Measurements from ENCODE around the gene YIF1A.

Gene YIF1A

DNA sequence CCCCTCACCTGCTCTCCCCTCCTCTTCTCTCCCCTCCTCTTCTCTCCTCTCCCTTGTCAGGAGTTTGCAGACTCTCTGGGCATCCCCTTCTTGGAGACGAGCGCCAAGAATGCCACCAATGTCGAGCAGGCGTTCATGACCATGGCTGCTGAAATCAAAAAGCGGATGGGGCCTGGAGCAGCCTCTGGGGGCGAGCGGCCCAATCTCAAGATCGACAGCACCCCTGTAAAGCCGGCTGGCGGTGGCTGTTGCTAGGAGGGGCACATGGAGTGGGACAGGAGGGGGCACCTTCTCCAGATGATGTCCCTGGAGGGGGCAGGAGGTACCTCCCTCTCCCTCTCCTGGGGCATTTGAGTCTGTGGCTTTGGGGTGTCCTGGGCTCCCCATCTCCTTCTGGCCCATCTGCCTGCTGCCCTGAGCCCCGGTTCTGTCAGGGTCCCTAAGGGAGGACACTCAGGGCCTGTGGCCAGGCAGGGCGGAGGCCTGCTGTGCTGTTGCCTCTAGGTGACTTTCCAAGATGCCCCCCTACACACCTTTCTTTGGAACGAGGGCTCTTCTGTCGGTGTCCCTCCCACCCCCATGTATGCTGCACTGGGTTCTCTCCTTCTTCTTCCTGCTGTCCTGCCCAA, 12.8 kb downstream of the YIF1A start:
- ATAC-seq, result no peak
- no peak overlapping the region for H3K27ac Mint-ChIP-seq
- peaks cover 21% of the 10 kb centered on the region for H3K27me3 Mint-ChIP-seq
- no peak overlapping the region for H3K4me3 Mint-ChIP-seq
- H3K4me1 Mint-ChIP-seq, result peaks cover 44% of the 10 kb centered on the region
- H3K9me3 Mint-ChIP-seq, result no peaks in the 10 kb centered on the region
- DNase-seq, result no peak

- no peak for ATAC-seq
- Mint-ChIP-seq H3K27ac (peak overlapping the region in 1 of 2 donors; percentile 27), H3K9me3 (no peaks in the 10 kb centered on the region), H3K27me3 (peaks cover 14% of the 10 kb centered on the region), H3K4me3 (no peak overlapping the region), H3K4me1 (peaks cover 50% of the 10 kb centered on the region)
- no peak for DNase-seq
Observed at GRCh38 chr11:66275396-66275795, 13.5 kb downstream of the YIF1A start.

GRCh38 chr11:66274219-66274618, 14.7 kb downstream of the YIF1A start:
- H3K4me1 Mint-ChIP-seq, result peaks cover 55% of the 10 kb centered on the region
- DNase-seq (no peak), ATAC-seq (no peak)
- H3K4me3 Mint-ChIP-seq, result no peak overlapping the region
- H3K27me3 Mint-ChIP-seq, result peaks cover 4% of the 10 kb centered on the region
- no peaks in the 10 kb centered on the region for H3K9me3 Mint-ChIP-seq
- H3K27ac Mint-ChIP-seq, result no peak overlapping the region

DNA sequence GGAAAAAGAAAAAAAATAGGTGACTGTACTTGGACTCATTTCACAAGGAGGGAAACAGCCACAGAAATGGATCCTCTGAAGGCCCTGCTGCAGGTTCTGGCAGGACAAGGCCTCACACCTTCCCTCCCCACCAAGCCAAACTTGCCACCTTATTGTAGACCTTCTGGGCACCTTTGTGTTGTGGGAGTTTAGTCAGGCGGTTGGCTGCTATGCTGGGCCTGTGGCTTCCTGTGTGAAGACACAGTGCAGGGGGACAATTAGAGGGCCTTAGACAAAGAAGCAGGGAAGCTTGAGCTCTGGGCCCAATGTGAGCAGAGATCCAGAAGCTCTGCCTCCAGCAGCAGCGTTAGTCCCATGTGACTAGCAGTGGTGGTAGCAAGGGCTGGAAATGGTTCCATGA, 16.3 kb downstream of the YIF1A start:
- Mint-ChIP-seq H3K9me3 (no peaks in the 10 kb centered on the region), H3K27ac (no peak overlapping the region), H3K4me3 (no peak overlapping the region), H3K4me1 (peaks cover 55% of the 10 kb centered on the region), H3K27me3 (no peaks in the 10 kb centered on the region)
- no peak for DNase-seq
- ATAC-seq, result no peak

DNA sequence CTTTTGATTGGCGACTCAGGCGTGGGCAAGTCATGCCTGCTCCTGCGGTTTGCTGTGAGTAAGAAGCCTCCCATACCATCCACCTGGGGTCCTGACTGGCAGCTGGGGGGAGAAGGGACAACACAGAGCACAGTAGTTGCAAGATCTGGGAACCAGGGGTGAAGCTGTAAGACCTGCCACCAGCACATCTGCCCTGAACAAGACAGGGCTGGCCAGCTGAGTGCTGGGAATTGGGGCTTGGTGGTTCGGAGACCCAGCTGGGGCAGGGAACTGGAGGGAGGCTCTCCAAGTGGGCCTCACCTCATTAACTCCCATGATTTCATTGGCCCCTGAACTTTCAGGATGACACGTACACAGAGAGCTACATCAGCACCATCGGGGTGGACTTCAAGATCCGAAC, 17.1 kb downstream of the YIF1A start:
- no peaks in the 10 kb centered on the region for H3K27me3 Mint-ChIP-seq
- ATAC-seq, result no peak
- H3K4me1 Mint-ChIP-seq, result peaks cover 55% of the 10 kb centered on the region
- H3K9me3 Mint-ChIP-seq, result no peaks in the 10 kb centered on the region
- no peak overlapping the region for H3K4me3 Mint-ChIP-seq
- H3K27ac Mint-ChIP-seq, result no peak overlapping the region
- no peak for DNase-seq

DNA sequence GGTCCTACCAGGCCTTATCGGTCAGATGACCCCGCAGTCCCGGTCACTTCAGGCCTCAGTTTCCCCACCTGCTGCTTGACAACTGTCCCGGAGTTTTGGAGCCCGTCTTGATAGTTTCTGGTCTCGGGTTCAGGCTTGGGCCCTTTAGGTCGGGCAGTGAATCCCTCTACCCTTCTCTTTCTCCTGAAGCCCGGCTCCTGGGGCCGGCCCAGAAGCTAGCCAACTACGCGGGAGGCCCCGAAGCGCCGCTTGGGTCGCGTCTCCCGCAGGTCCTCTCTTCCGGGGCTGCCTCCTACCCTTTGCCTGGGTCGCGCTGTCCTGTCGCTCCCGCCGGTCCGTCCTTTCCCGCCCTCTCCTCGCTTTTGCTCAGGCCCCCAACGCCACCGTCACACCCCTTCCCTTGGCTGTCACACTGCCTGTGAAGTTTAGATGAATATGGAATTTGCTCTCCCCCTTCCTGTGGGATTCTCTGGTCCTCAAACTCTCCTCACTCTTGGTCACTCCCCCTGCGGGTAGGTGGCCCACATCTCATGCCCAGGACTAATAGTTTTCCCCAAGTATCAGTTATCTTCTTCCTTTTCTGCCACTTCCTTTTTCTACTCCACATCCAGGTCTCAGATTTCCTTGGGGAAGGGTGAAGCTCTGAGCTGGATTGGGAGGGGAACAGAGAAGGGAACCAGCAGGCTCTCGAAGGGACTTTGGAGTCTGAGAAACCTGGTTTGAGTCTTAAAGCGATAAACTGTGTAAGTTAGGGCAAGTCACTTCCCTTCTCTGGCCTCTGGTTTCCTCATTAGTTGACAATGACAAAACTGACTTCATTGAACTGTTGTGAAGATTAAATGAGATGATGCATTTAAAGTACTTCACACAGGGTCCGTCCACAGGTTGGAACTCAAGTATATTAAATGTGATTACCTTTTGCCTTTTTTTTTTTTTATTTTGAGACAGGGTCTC, 19.7 kb downstream of the YIF1A start:
- Mint-ChIP-seq H3K4me1 (peaks cover 54% of the 10 kb centered on the region), H3K27ac (peak overlapping the region; percentile 94 to 96), H3K27me3 (no peaks in the 10 kb centered on the region), H3K4me3 (peak overlapping the region; percentile 90 to 95), H3K9me3 (no peaks in the 10 kb centered on the region)
- DNase-seq (no peak), ATAC-seq (no peak)

- H3K27me3 Mint-ChIP-seq, result no peaks in the 10 kb centered on the region
- H3K4me1 Mint-ChIP-seq, result peaks cover 54% of the 10 kb centered on the region
- peak; percentile 88 for ATAC-seq
- no peaks in the 10 kb centered on the region for H3K9me3 Mint-ChIP-seq
- peak; percentile 100 for DNase-seq
- peak within 1 kb of the TSS; percentile 90 to 95 for H3K4me3 Mint-ChIP-seq
- peak within 1 kb of the TSS; percentile 94 to 96 for H3K27ac Mint-ChIP-seq
Observed at GRCh38 chr11:66268244-66268951, 20.5 kb downstream of the YIF1A start, which contains the start of gene RAB1B. Gene RAB1B (plus strand): TSS chr11:66268639. CDS start chr11:66268680, 41 bp downstream.

DNA sequence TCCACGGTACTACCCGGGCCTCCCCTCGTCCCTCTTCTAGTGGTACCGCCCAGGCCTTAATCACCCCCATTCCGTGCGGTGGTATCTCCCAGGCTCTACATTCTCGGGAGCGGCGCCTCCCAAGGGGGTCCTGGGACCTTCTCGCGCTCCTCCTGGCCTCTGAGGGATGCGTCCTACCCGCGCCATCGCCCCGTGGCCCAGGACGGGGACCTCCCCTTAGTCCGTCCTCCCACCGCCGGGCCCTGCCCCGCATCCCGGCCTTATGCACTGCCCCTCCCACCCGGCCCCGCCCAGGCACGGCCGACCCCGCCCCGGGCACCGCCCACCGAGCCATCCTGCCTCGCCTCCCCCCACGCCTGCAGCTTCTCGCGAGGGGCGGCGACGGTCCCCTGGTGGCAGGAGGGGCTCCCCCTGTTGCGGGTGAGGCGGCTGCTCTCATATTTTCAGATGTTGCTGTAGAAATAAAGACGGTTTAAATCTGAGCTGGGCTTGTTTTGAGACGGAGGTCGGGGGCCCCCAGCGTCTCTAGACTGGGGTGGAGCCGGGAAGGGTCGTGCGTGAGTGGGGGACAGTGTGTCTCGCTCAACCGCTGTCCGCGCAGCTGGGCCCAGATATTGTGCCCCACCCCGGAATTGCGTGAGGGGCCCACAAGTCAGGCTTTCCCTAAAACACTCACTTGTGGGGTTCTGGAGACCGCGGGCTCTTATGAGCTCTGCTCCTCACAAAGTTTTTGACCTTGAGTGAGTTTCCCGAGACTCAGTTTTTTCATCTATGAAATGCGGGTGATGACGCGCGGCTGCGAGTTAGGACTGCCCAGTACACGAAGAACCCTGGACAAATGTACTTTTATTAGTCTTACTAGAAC, 21.3 kb downstream of the YIF1A start:
- Mint-ChIP-seq H3K9me3 (no peaks in the 10 kb centered on the region), H3K27ac (peak overlapping the region; percentile 94 to 96), H3K27me3 (no peaks in the 10 kb centered on the region), H3K4me1 (peaks cover 51% of the 10 kb centered on the region), H3K4me3 (peak overlapping the region; percentile 90 to 95)
- ATAC-seq, result peak; percentile 70
- peak; percentile 91 to 92 for DNase-seq

DNA sequence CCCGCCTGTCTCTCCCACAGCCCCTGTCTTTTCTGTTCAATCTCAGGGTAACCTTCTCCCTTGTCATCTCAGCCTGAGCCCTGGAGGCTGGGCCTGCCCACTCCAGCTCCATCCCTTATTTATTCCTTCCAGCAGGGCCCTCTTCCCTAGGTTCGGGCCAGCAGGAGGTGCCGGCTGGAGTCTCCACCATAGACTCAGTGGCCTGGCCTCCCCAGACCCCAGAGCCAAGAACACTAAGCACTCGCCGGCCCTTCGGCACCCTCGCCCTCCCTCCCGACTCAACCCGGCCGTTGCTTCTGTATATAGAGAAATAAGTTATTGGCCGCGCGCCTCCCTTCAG, 21.9 kb downstream of the YIF1A start:
- Mint-ChIP-seq H3K27me3 (no peaks in the 10 kb centered on the region), H3K4me1 (peaks cover 45% of the 10 kb centered on the region), H3K27ac (no peak overlapping the region), H3K9me3 (no peaks in the 10 kb centered on the region), H3K4me3 (peak overlapping the region; percentile 90 to 95)
- ATAC-seq (no peak), DNase-seq (no peak)

DNA sequence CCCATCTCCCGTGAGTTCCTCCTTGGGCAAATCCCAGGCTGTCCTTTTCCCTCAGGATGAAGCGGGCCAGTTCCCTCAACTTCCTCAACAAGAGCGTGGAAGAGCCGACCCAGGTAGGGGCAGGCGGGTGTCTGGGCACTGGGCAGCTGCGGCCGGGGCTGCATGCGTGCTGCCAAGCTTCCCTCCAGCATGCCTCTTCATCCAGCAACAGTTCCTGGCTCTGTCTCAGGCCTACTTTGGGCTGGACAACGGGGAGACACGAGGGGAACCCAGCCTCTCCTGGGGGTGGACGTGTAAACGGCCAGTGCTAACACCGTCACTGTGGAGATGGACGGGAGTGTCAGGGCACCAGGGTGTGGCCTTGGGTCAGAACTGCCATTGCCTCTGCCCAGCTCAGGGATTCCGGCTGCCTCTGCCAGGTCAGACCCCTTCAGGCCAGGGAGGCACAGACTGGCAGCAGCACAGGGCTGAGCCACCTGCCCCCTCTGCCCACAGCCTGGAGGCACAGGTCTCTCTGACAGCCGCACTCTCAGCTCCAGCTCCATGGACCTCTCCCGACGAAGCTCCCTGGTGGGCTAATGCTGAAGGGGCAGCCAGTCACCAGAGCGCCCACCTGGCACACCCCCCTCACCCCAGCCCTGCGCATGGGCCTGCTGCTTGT, 22.4 kb downstream of the YIF1A start:
- no peak for DNase-seq
- H3K4me3 Mint-ChIP-seq, result peak overlapping the region; percentile 90 to 95

GRCh38 chr11:66265531-66266377, 23.2 kb downstream of the YIF1A start:
- no peak for DNase-seq
- H3K27me3 Mint-ChIP-seq, result no peaks in the 10 kb centered on the region
- H3K9me3 Mint-ChIP-seq, result no peaks in the 10 kb centered on the region
- no peak overlapping the region for H3K27ac Mint-ChIP-seq
- no peak overlapping the region for H3K4me3 Mint-ChIP-seq
- ATAC-seq, result no peak
- H3K4me1 Mint-ChIP-seq, result peaks cover 36% of the 10 kb centered on the region

More for the DNA sequence above, 22.4 kb downstream of the YIF1A start:
- H3K27me3 Mint-ChIP-seq, result no peaks in the 10 kb centered on the region
- H3K27ac Mint-ChIP-seq, result no peak overlapping the region
- no peak for ATAC-seq
- H3K4me1 Mint-ChIP-seq, result peaks cover 40% of the 10 kb centered on the region
- no peaks in the 10 kb centered on the region for H3K9me3 Mint-ChIP-seq

DNA sequence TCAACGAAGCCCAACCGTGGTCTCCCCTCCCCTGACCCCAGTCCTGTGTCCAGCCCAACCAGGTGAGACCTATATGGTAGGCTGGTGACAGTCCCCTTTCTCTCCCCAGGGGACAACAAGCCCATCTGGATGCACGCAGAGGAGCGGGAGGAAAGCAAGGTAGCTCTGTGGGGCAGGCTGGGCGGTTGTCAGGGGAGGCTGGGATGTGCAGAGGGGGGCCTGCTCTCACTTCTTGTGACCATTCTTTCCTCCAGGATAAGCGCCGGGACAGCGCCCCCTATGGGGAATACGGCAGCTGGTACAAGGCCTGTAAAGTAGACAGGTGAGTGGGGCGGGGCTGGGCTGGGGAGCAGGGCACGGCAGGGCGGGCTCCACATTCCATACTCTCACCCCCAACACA, 24.0 kb downstream of the YIF1A start:
- no peaks in the 10 kb centered on the region for H3K27me3 Mint-ChIP-seq
- peaks cover 32% of the 10 kb centered on the region for H3K4me1 Mint-ChIP-seq
- DNase-seq, result no peak
- no peaks in the 10 kb centered on the region for H3K9me3 Mint-ChIP-seq
- no peak for ATAC-seq
- no peak overlapping the region for H3K27ac Mint-ChIP-seq
- H3K4me3 Mint-ChIP-seq, result no peak overlapping the region

- no peak for DNase-seq
- Mint-ChIP-seq H3K27ac (no peak overlapping the region), H3K4me1 (peaks cover 32% of the 10 kb centered on the region), H3K9me3 (no peaks in the 10 kb centered on the region), H3K27me3 (no peaks in the 10 kb centered on the region), H3K4me3 (no peak overlapping the region)
- no peak for ATAC-seq
Observed at GRCh38 chr11:66264383-66264782, 24.6 kb downstream of the YIF1A start.

DNA sequence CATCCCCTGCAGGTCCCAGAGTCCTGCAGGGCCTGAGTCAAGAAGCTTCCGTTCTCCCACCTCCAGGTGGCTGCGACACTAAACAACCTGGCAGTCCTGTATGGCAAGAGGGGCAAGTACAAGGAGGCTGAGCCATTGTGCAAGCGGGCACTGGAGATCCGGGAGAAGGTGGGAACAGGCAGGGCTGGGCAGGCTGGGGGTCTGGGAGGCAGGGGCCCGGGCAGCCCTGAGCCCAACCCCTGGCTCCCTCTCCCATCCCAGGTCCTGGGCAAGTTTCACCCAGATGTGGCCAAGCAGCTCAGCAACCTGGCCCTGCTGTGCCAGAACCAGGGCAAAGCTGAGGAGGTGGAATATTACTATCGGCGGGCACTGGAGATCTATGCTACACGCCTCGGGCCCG, 25.2 kb downstream of the YIF1A start:
- H3K4me1 Mint-ChIP-seq, result peaks cover 35% of the 10 kb centered on the region
- H3K27me3 Mint-ChIP-seq, result no peaks in the 10 kb centered on the region
- no peak overlapping the region for H3K4me3 Mint-ChIP-seq
- H3K9me3 Mint-ChIP-seq, result no peaks in the 10 kb centered on the region
- DNase-seq, result no peak
- no peak overlapping the region for H3K27ac Mint-ChIP-seq
- ATAC-seq, result no peak

Data from stimulated activated naive CD8-positive, alpha-beta T cell treated with anti-CD3 and anti-CD28 coated beads, Interleukin-15, amount 100 ng/mL, for 72 hours (primary cell).